ENCODE measurements around the gene HASPIN.

The HASPIN gene

DNA sequence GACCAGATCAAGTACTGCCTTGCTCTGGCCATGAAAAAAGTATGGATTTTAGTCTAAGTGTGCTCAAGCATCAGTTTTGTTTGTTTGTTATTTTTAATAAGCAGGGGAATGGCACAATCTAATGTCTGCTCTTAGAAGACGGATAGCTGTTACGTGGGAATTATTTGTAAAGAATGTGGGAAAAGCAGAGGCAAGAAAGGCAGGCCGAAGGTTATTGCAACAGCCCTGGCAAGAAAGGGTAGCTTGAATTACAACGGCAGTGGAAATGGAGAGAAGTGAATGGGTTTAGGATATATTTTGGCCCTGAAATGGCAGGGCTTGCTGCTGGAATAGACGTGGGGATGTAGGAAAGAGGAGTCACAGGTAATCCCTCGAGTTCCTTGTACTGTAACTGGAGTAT is 987 bp upstream of the HASPIN start:
- no peaks in the 10 kb centered on the region for H3K27me3 ChIP-seq (ENCODE audit: insufficient read depth, low read length)
- no peak overlapping the region for H2AFZ ChIP-seq (ENCODE audit: low read length)
- peak overlapping the region; percentile 96 for H3K9ac ChIP-seq (ENCODE audit: low read length)
- H3F3A ChIP-seq (ENCODE audit: insufficient read depth, low read length): no peaks in the 10 kb centered on the region
- TF ChIP-seq, protein P1, sequence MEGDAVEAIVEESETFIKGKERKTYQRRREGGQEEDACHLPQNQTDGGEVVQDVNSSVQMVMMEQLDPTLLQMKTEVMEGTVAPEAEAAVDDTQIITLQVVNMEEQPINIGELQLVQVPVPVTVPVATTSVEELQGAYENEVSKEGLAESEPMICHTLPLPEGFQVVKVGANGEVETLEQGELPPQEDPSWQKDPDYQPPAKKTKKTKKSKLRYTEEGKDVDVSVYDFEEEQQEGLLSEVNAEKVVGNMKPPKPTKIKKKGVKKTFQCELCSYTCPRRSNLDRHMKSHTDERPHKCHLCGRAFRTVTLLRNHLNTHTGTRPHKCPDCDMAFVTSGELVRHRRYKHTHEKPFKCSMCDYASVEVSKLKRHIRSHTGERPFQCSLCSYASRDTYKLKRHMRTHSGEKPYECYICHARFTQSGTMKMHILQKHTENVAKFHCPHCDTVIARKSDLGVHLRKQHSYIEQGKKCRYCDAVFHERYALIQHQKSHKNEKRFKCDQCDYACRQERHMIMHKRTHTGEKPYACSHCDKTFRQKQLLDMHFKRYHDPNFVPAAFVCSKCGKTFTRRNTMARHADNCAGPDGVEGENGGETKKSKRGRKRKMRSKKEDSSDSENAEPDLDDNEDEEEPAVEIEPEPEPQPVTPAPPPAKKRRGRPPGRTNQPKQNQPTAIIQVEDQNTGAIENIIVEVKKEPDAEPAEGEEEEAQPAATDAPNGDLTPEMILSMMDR (IDR thresholded peaks at IDR 0.05; ENCODE audit: low read length): no peak
- TF ChIP-seq EZH2 (IDR thresholded peaks at IDR 0.05; ENCODE audit: borderline replicate concordance, low read length): no peak
- H3K9me2 ChIP-seq (ENCODE audit: low read depth, low read length): no peaks in the 10 kb centered on the region
- H3K79me2 ChIP-seq (ENCODE audit: insufficient read depth, low read length): peaks cover 22% of the 10 kb centered on the region
- H3K27ac ChIP-seq (ENCODE audit: low read depth, low read length, poor library complexity, severe bottlenecking): peak overlapping the region; percentile 48
- H3K4me1 ChIP-seq (ENCODE audit: insufficient read depth, low read length, severe bottlenecking): peaks cover 49% of the 10 kb centered on the region
- peak overlapping the region; percentile 95 for H3K4me3 ChIP-seq (ENCODE audit: low read depth, low read length, poor library complexity, severe bottlenecking)
- no peaks in the 10 kb centered on the region for H3K9me3 ChIP-seq (ENCODE audit: low read length)
- H4K20me1 ChIP-seq (ENCODE audit: insufficient read depth, low read length): no peaks in the 10 kb centered on the region
- H3K36me3 ChIP-seq (ENCODE audit: insufficient read depth, low read length): peaks cover 43% of the 10 kb centered on the region
- H3K4me2 ChIP-seq (ENCODE audit: low read length): peak overlapping the region; percentile 97

DNA sequence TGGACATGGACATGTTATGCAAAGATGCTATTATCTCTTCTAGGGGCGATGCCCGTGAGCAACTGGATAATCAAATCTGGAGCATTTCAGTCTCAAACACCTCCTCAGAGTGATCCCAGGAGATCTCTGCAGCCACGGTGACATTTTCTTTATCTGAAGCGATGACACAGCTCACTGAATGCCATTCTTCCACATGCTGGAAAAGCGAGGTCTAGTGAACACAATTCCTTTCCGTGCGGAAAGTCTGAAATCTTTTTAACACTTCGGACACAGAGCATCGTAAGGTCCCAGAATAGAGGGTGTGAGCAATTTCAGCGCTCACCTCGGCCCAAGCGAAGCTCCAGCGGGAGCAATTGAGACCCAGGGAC is 531 bp upstream of the HASPIN start:
- Histone ChIP-seq H3K9me3 (ENCODE audit: low read length) (no peaks in the 10 kb centered on the region), H3K36me3 (ENCODE audit: insufficient read depth, low read length) (peaks cover 43% of the 10 kb centered on the region), H3K9me2 (ENCODE audit: low read depth, low read length) (no peaks in the 10 kb centered on the region), H3K27me3 (ENCODE audit: insufficient read depth, low read length) (no peaks in the 10 kb centered on the region), H3K4me1 (ENCODE audit: insufficient read depth, low read length, severe bottlenecking) (peaks cover 49% of the 10 kb centered on the region), H3F3A (ENCODE audit: insufficient read depth, low read length) (no peaks in the 10 kb centered on the region), H2AFZ (ENCODE audit: low read length) (peak overlapping the region; percentile 36; the same call in 1 of the 2 replicates), H3K9ac (ENCODE audit: low read length) (peak overlapping the region; percentile 96), H3K4me2 (ENCODE audit: low read length) (peak overlapping the region; percentile 97), H4K20me1 (ENCODE audit: insufficient read depth, low read length) (no peaks in the 10 kb centered on the region), H3K4me3 (ENCODE audit: low read depth, low read length, poor library complexity, severe bottlenecking) (peak overlapping the region; percentile 95), H3K79me2 (ENCODE audit: insufficient read depth, low read length) (peaks cover 22% of the 10 kb centered on the region), H3K27ac (ENCODE audit: low read depth, low read length, poor library complexity, severe bottlenecking) (peak overlapping the region; percentile 48)
- TF ChIP-seq, protein P1 (IDR thresholded peaks at IDR 0.05; ENCODE audit: low read length): no peak
- no peak for TF ChIP-seq EZH2 (IDR thresholded peaks at IDR 0.05; ENCODE audit: borderline replicate concordance, low read length)

DNA sequence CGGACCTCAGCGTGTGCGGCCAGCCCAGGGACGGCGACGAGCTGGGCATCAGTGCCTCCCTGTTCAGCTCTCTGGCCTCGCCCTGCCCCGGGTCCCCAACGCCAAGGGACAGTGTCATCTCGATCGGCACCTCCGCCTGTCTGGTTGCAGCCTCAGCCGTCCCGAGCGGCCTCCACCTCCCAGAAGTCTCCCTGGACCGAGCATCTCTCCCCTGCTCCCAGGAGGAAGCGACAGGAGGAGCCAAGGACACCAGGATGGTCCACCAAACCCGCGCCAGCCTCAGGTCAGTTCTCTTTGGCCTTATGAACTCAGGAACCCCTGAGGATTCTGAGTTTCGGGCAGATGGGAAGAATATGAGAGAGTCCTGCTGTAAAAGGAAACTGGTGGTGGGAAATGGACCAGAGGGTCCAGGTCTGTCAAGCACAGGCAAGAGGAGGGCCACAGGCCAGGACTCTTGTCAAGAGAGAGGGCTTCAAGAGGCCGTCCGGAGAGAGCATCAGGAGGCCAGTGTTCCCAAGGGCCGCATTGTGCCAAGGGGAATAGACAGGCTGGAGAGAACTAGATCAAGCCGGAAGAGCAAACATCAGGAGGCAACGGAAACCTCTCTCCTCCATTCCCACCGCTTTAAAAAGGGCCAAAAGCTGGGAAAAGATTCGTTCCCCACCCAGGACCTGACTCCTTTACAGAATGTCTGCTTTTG is 825 bp downstream of the HASPIN start:
- Histone ChIP-seq H3K9me2 (ENCODE audit: low read depth, low read length) (no peaks in the 10 kb centered on the region), H2AFZ (ENCODE audit: low read length) (no peak overlapping the region), H3K4me1 (ENCODE audit: insufficient read depth, low read length, severe bottlenecking) (peaks cover 49% of the 10 kb centered on the region)

More for the DNA sequence above, 825 bp downstream of the HASPIN start:
- Histone ChIP-seq H4K20me1 (ENCODE audit: insufficient read depth, low read length) (no peaks in the 10 kb centered on the region), H3K79me2 (ENCODE audit: insufficient read depth, low read length) (peaks cover 22% of the 10 kb centered on the region), H3K9me3 (ENCODE audit: low read length) (no peaks in the 10 kb centered on the region), H3K36me3 (ENCODE audit: insufficient read depth, low read length) (peaks cover 33% of the 10 kb centered on the region), H3F3A (ENCODE audit: insufficient read depth, low read length) (no peaks in the 10 kb centered on the region), H3K27me3 (ENCODE audit: insufficient read depth, low read length) (no peaks in the 10 kb centered on the region), H3K4me3 (ENCODE audit: low read depth, low read length, poor library complexity, severe bottlenecking) (peak overlapping the region; percentile 95), H3K4me2 (ENCODE audit: low read length) (peak overlapping the region; percentile 94), H3K9ac (ENCODE audit: low read length) (peak overlapping the region; percentile 96), H3K27ac (ENCODE audit: low read depth, low read length, poor library complexity, severe bottlenecking) (no peak overlapping the region)
- TF ChIP-seq, protein P1 (IDR thresholded peaks at IDR 0.05; ENCODE audit: low read length): no peak
- TF ChIP-seq EZH2 (IDR thresholded peaks at IDR 0.05; ENCODE audit: borderline replicate concordance, low read length): no peak

Data from OCI-LY1 (cell line).